ENCODE results near the gene HHATL.

The HHATL gene

GRCh38 chr3:42696356-42697288 is 6.0 kb downstream of the HHATL start:
- DNase-seq: no peak

- DNase-seq: no peak
Measured at GRCh38 chr3:42694366-42694765, 8.2 kb downstream of the HHATL start.

GRCh38 chr3:42693530-42693930 is 9.1 kb downstream of the HHATL start:
- no peak for DNase-seq

GRCh38 chr3:42692667-42693529 is 9.7 kb downstream of the HHATL start:
- no peak for DNase-seq

- no peak for DNase-seq
Measured at GRCh38 chr3:42691816-42692666, 10.6 kb downstream of the HHATL start.

- DNase-seq: no peak
Measured at GRCh38 chr3:42690766-42691680, 11.6 kb downstream of the HHATL start.

GRCh38 chr3:42690191-42690590 is 12.4 kb downstream of the HHATL start:
- DNase-seq: no peak

GRCh38 chr3:42689421-42690014 is 13.1 kb downstream of the HHATL start:
- DNase-seq: no peak

GRCh38 chr3:42688487-42689420 is 13.8 kb downstream of the HHATL start:
- DNase-seq: no peak

GRCh38 chr3:42688016-42688415 is 14.6 kb downstream of the HHATL start:
- DNase-seq: no peak

GRCh38 chr3:42686832-42687650 is 15.6 kb downstream of the HHATL start:
- no peak for DNase-seq

GRCh38 chr3:42685891-42686820 is 16.4 kb downstream of the HHATL start:
- DNase-seq: no peak

- no peak for DNase-seq
Measured at GRCh38 chr3:42685363-42685881, 17.2 kb downstream of the HHATL start, which contains the start of gene KLHL40. Gene KLHL40 (plus strand): TSS chr3:42685537. CDS start chr3:42685619, 82 bp downstream.

GRCh38 chr3:42684632-42685362 is 17.8 kb downstream of the HHATL start:
- no peak for DNase-seq

- DNase-seq: no peak
Measured at GRCh38 chr3:42683875-42684598, 18.6 kb downstream of the HHATL start.

All from NCI-H2081 treated with DMSO at 0.1 percent for 48 hours (cell line).